Peyer's patch (tissue), 4 donors: ENCODE data around the gene KCNB1.

ENCODE experiments used
- POLR2A ChIP-seq, 2 donors: fragments of 450-650 bp; IDR thresholded peaks; one replicate each; pipeline ENCODE4 v1.5.1; 2017; ENCODE audit warnings: antibody characterized with exemption in 2 of 2, mild to moderate bottlenecking in 2 of 2, moderate library complexity in 2 of 2
- TF ChIP-seq, protein P1 (sequence below), 6 experiments: fragments of 450-650 bp in 4 of 6; fragments of 200-600 bp in 2 of 6; sonication (generic) in 1 of 6; IDR thresholded peaks; one replicate each; pipeline ENCODE4 v1.5.1; 2017 to 2019; ENCODE audit warnings: antibody characterized with exemption in 6 of 6, mild to moderate bottlenecking in 3 of 6, moderate library complexity in 1 of 6

DNA sequence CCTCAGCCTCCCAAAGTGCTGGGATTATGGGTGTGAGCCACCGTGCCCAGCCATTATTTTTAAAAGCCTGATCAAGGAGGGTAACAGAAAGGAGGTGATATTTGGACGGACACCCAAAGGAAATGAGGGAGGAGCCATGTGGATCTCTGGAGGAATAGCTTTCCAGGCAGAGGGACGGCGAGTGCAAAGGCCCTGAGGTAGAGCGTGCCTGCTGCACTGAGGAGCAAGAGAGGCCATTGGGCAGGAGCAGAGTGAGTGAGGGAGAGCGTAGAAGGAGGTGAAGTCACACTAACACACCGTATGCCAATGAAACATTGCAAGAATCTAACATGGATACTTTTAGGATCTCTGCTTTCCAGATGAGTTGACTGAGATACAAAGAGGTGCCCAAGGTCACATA, 145.7 kb downstream of the KCNB1 start:
- TF ChIP-seq, protein P1, sequence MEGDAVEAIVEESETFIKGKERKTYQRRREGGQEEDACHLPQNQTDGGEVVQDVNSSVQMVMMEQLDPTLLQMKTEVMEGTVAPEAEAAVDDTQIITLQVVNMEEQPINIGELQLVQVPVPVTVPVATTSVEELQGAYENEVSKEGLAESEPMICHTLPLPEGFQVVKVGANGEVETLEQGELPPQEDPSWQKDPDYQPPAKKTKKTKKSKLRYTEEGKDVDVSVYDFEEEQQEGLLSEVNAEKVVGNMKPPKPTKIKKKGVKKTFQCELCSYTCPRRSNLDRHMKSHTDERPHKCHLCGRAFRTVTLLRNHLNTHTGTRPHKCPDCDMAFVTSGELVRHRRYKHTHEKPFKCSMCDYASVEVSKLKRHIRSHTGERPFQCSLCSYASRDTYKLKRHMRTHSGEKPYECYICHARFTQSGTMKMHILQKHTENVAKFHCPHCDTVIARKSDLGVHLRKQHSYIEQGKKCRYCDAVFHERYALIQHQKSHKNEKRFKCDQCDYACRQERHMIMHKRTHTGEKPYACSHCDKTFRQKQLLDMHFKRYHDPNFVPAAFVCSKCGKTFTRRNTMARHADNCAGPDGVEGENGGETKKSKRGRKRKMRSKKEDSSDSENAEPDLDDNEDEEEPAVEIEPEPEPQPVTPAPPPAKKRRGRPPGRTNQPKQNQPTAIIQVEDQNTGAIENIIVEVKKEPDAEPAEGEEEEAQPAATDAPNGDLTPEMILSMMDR (IDR thresholded peaks at IDR 0.05): no peak
- no peak for TF ChIP-seq POLR2A (IDR thresholded peaks at IDR 0.05)
